B cell (primary cell): ENCODE measurements around the gene ARFGAP1.

Source experiments
- CTCF ChIP-seq: fragments of 200-600 bp; IDR thresholded peaks from one replicate; pipeline ENCODE4 v1.8.0; 2022; ENCODE audit warnings: antibody characterized with exemption, mild to moderate bottlenecking
- EZH2 ChIP-seq: IDR thresholded peaks from 2 replicates; pipeline ENCODE4 v1.6.1; 2012; ENCODE audit warnings: borderline replicate concordance, low read depth, mild to moderate bottlenecking, moderate library complexity, low read length; ENCODE audit not compliant: insufficient read depth, poor library complexity, severe bottlenecking

DNA sequence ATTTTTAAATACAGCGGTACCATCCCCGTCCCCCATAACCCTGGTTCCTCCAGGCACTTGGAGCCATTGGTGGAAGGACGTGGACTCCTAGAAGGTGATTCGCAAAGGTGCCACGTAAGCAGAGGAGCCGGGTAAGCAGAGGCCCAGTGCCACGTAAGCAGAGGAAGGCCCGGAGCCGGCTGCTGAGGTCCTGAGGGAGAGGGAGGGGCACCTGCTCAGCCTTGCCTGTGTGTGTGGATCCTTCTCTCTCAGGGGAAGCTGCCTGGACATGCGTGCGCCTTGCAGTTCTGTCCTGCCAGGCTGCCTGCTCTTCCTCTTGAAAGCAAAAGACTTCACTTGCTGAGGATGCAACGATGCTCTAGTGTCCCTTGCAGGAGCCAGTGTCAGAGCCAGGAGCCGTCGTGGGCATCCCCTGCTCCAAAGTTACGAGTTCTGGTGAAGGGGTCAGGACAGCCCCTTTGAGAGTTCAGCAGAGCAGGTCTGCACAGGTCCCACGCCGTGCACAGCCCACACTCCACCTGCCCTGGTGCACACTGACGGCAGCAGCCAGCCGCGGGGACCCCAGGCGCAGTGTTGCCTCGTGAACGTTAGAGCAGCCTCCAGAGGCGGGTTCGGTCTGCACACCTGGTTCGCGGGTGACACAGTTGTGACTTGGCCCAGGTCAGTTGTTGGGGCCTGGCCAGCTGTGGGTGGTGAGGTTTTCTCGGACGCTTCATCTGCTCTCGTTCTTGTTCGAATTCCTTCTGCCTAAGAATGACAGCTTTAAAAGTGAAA lies 16.5 kb upstream of the ARFGAP1 start:
- TF ChIP-seq CTCF, result no peak
- TF ChIP-seq EZH2, result no peak
